ENCODE measurements around the gene TRIM63. TPM values are rescaled to one million over a fixed set of nuclear protein-coding genes. Genes with fewer than 3 reads are reported as not detected.

The TRIM63 gene
- total and polyA plus RNA-seq, 2 donors (not counting 1 experiment from before 2014, with no cell fraction given) = not detected

DNA sequence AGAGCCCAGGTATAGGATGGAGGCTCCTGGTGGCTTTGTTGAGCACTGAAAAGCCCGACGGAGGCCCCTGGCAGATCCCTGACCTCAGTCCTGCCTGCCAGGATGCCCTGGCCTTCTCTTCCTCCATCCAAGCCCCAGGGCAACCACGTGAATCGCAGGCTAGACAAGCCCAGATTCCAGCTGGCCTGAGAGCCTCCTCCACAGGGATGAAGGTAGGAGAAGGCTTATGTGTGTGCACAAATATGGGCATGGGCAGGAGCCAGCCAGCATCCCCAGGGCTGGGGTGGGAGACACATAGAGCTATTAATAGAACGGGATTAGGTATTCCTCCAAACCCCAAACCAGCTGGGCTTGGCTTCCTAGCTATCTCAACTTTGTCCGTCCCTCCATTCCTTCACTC, 49.8 kb downstream of the TRIM63 start:
- DNase-seq (no peak), ATAC-seq (ENCODE audit: low read depth) (no peak)
- Histone ChIP-seq H3K27me3 (replicated peaks in 1 of 4; ENCODE audit: control extremely low read depth in 1 of 4, control insufficient read depth in 3 of 4, insufficient read depth in 4 of 4, low read length in 3 of 4) (peaks cover 0 to 3% (median 0%) of the 10 kb centered on the region in 4 experiments), H3K9me3 (ENCODE audit: control extremely low read depth in 1 of 3, control insufficient read depth in 2 of 3, insufficient read depth in 1 of 3, low read length in 2 of 3) (no peaks in the 10 kb centered on the region), H4K20me1 (ENCODE audit: control insufficient read depth, insufficient read depth, low read length, poor library complexity, severe bottlenecking) (no peaks in the 10 kb centered on the region), H3K4me2 (replicated peaks; ENCODE audit: low read depth, low read length, poor library complexity, severe bottlenecking) (no peak overlapping the region), H3K4me3 (ENCODE audit: control extremely low read depth in 1 of 5, extremely low read depth in 1 of 5, insufficient read depth in 1 of 5, low read depth in 2 of 5, low read length in 4 of 5) (no peak overlapping the region), H2AFZ (ENCODE audit: insufficient read depth, low read depth, low read length, poor library complexity, severe bottlenecking) (no peak overlapping the region), H3K9ac (ENCODE audit: low read length) (no peak overlapping the region), H3K79me2 (ENCODE audit: control insufficient read depth, insufficient read depth, low read length) (no peaks in the 10 kb centered on the region), H3K36me3 (replicated peaks in 1 of 2; ENCODE audit: control extremely low read depth in 1 of 2, control insufficient read depth in 1 of 2, extremely low read depth in 1 of 2, insufficient read depth in 2 of 2, low read length in 1 of 2) (no peaks in the 10 kb centered on the region), H3K27ac (ENCODE audit: low read length in 2 of 2) (no peak overlapping the region), H3K4me1 (ENCODE audit: control insufficient read depth in 2 of 2, insufficient read depth in 2 of 2, low read length in 2 of 2) (no peaks in the 10 kb centered on the region)
- H3K9me3 Mint-ChIP-seq (ENCODE audit: insufficient read depth) = no peaks in the 10 kb centered on the region
- intact Hi-C loops (cut with micrococcal nuclease) = no loop called here
- WGBS (ENCODE audit: insufficient coverage) = 90% methylated on average over 2 of the region's 6 CpGs
- CTCF ChIA-PET = no interaction called here
- no peak overlapping the region for H3K27ac Mint-ChIP-seq
- no peak for TF ChIP-seq EZH2 (IDR thresholded peaks at IDR 0.05; ENCODE audit: borderline replicate concordance, insufficient read depth, low read depth, low read length, poor library complexity, severe bottlenecking)
- TF ChIP-seq CTCF (IDR thresholded peaks at IDR 0.05) = no peak
- H3K27me3 Mint-ChIP-seq = peaks cover 8% of the 10 kb centered on the region
- H3K4me1 Mint-ChIP-seq = no peaks in the 10 kb centered on the region
- POLR2A ChIA-PET = no interaction called here
- no peak overlapping the region for H3K4me3 Mint-ChIP-seq

- no peaks in the 10 kb centered on the region for H3K4me1 ChIP-seq (ENCODE audit: control insufficient read depth in 2 of 2, insufficient read depth in 2 of 2, low read length in 2 of 2)
- no peak for TF ChIP-seq CTCF (IDR thresholded peaks at IDR 0.05)
- TF ChIP-seq EZH2 (IDR thresholded peaks at IDR 0.05; ENCODE audit: borderline replicate concordance, insufficient read depth, low read depth, low read length, poor library complexity, severe bottlenecking) = no peak
- no peaks in the 10 kb centered on the region for H3K9me3 ChIP-seq (ENCODE audit: control extremely low read depth in 1 of 3, control insufficient read depth in 2 of 3, insufficient read depth in 1 of 3, low read length in 2 of 3)
- H3K36me3 ChIP-seq (replicated peaks in 1 of 2; ENCODE audit: control extremely low read depth in 1 of 2, control insufficient read depth in 1 of 2, extremely low read depth in 1 of 2, insufficient read depth in 2 of 2, low read length in 1 of 2) = no peaks in the 10 kb centered on the region
- Mint-ChIP-seq H3K9me3 (ENCODE audit: insufficient read depth) (no peaks in the 10 kb centered on the region), H3K4me1 (no peaks in the 10 kb centered on the region), H3K27me3 (peaks cover 8% of the 10 kb centered on the region), H3K27ac (no peak overlapping the region), H3K4me3 (no peak overlapping the region)
- H3K79me2 ChIP-seq (ENCODE audit: control insufficient read depth, insufficient read depth, low read length) = no peaks in the 10 kb centered on the region
- no peak overlapping the region for H3K9ac ChIP-seq (ENCODE audit: low read length)
- ChIA-PET POLR2A (no interaction called here), CTCF (no interaction called here)
- H4K20me1 ChIP-seq (ENCODE audit: control insufficient read depth, insufficient read depth, low read length, poor library complexity, severe bottlenecking) = no peaks in the 10 kb centered on the region
- 30% methylated on average over 6 of the region's 6 CpGs for WGBS (ENCODE audit: insufficient coverage)
- no peak overlapping the region for H3K27ac ChIP-seq (ENCODE audit: low read length in 2 of 2)
- peaks cover 0 to 3% (median 0%) of the 10 kb centered on the region in 4 experiments for H3K27me3 ChIP-seq (replicated peaks in 1 of 4; ENCODE audit: control extremely low read depth in 1 of 4, control insufficient read depth in 3 of 4, insufficient read depth in 4 of 4, low read length in 3 of 4)
- no peak overlapping the region for H3K4me2 ChIP-seq (replicated peaks; ENCODE audit: low read depth, low read length, poor library complexity, severe bottlenecking)
- no peak overlapping the region for H2AFZ ChIP-seq (ENCODE audit: insufficient read depth, low read depth, low read length, poor library complexity, severe bottlenecking)
- intact Hi-C loops (cut with micrococcal nuclease) = no loop called here
- ATAC-seq (ENCODE audit: low read depth) (no peak), DNase-seq (no peak)
- H3K4me3 ChIP-seq (ENCODE audit: control extremely low read depth in 1 of 5, extremely low read depth in 1 of 5, insufficient read depth in 1 of 5, low read depth in 2 of 5, low read length in 4 of 5) = no peak overlapping the region
Measured at GRCh38 chr1:26016953-26017545, 50.4 kb downstream of the TRIM63 start.

Measured in B cell (primary cell).